Measurements from ENCODE around the gene RBM8A. TPM values are rescaled to one million over a fixed set of nuclear protein-coding genes. Genes with fewer than 3 reads are reported as not detected.

RBM8A gene
- total and polyA plus RNA-seq, 2 donors (not counting 1 experiment from before 2014, with no cell fraction given) = 137 to 169 TPM

DNA sequence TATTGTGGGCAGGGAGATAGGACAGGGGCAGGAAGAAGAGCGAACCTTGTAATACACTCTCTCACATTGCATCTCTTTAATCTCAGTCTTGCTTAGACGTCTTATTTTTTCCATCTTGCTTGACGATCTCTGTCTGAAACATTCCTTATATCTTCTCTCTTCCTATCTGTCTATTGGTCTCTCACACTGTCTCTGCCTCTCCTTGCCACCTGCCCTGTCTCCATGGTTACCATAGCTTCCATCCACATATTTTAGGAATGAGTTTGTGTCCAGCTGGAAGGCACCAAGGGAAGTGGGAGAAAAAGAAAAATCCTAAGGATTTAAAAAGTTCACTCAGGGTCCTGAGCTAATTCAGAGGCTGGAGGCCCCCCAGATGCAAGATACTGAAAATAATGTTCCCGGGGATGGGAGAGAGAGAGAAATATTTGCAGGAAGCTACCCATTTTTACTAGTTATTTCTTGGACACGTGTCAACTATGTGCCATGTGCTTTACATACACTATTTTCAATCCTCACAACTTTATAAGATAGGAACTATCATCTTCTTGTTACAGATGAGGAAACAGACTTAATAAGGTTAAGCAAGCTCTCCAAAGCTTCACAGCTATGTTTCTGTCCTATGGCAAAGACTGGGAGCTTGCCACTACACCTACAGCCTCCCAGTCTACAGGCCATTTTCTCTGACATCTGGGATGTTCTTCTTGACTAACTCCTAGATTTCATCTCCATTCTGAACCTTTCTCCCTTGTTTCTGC lies 36.2 kb upstream of the RBM8A start:
- Histone ChIP-seq H2AFZ (ENCODE audit: insufficient read depth, low read depth, low read length, poor library complexity, severe bottlenecking) (peak overlapping the region; percentile 89), H3K27me3 (replicated peaks in 1 of 4; ENCODE audit: control extremely low read depth in 1 of 4, control insufficient read depth in 3 of 4, insufficient read depth in 4 of 4, low read length in 3 of 4) (no peaks in the 10 kb centered on the region), H3K4me3 (ENCODE audit: control extremely low read depth in 1 of 5, extremely low read depth in 1 of 5, insufficient read depth in 1 of 5, low read depth in 2 of 5, low read length in 4 of 5) (peak overlapping the region; percentile 61 to 91 (median 87)), H3K4me1 (ENCODE audit: control insufficient read depth in 2 of 2, insufficient read depth in 2 of 2, low read length in 2 of 2) (peaks cover 40 to 61% of the 10 kb centered on the region in 2 donors), H3K4me2 (replicated peaks; ENCODE audit: low read depth, low read length, poor library complexity, severe bottlenecking) (peak overlapping the region; percentile 89), H4K20me1 (ENCODE audit: control insufficient read depth, insufficient read depth, low read length, poor library complexity, severe bottlenecking) (no peaks in the 10 kb centered on the region), H3K27ac (ENCODE audit: low read length in 2 of 2) (peak overlapping the region; percentile 59 to 85), H3K9me3 (ENCODE audit: control extremely low read depth in 1 of 3, control insufficient read depth in 2 of 3, insufficient read depth in 1 of 3, low read length in 2 of 3) (peaks cover 0 to 7% (median 6%) of the 10 kb centered on the region in 3 donors), H3K36me3 (replicated peaks in 1 of 2; ENCODE audit: control extremely low read depth in 1 of 2, control insufficient read depth in 1 of 2, extremely low read depth in 1 of 2, insufficient read depth in 2 of 2, low read length in 1 of 2) (peaks cover 0 to 2% of the 10 kb centered on the region in 2 experiments), H3K9ac (ENCODE audit: low read length) (peak overlapping the region; percentile 77), H3K79me2 (ENCODE audit: control insufficient read depth, insufficient read depth, low read length) (peaks cover 62% of the 10 kb centered on the region)
- DNase-seq (no peak), ATAC-seq (ENCODE audit: low read depth) (no peak)
- peak overlapping the region; percentile 95 for H3K4me3 Mint-ChIP-seq
- ChIA-PET CTCF (interaction anchor here (0.6 to 5.6 kb wide), 13 partner anchors 10 to 105 kb away, joined by 3 to 82 read pairs (median 7); partner anchors contain the start of genes ITGA10, PIAS3 and RBM8A), POLR2A (interaction anchor here (1.1 to 3.5 kb wide), 9 partner anchors 10 to 104 kb away, joined by 3 to 43 read pairs (median 7); partner anchors contain the start of genes PEX11B, PIAS3 and RBM8A)
- peak overlapping the region; percentile 97 for H3K27ac Mint-ChIP-seq
- WGBS (ENCODE audit: insufficient coverage) = 58% methylated on average over 2 of the region's 5 CpGs
- intact Hi-C loops (cut with micrococcal nuclease) = loop anchor here (1.0 kb wide), 4 partner anchors 7 to 45 kb away; partner anchors contain the start of genes PEX11B and RBM8A
- no peaks in the 10 kb centered on the region for H3K9me3 Mint-ChIP-seq (ENCODE audit: insufficient read depth)
- H3K27me3 Mint-ChIP-seq = no peaks in the 10 kb centered on the region
- no peak for TF ChIP-seq EZH2 (IDR thresholded peaks at IDR 0.05; ENCODE audit: borderline replicate concordance, insufficient read depth, low read depth, low read length, poor library complexity, severe bottlenecking)
- TF ChIP-seq, protein P1, sequence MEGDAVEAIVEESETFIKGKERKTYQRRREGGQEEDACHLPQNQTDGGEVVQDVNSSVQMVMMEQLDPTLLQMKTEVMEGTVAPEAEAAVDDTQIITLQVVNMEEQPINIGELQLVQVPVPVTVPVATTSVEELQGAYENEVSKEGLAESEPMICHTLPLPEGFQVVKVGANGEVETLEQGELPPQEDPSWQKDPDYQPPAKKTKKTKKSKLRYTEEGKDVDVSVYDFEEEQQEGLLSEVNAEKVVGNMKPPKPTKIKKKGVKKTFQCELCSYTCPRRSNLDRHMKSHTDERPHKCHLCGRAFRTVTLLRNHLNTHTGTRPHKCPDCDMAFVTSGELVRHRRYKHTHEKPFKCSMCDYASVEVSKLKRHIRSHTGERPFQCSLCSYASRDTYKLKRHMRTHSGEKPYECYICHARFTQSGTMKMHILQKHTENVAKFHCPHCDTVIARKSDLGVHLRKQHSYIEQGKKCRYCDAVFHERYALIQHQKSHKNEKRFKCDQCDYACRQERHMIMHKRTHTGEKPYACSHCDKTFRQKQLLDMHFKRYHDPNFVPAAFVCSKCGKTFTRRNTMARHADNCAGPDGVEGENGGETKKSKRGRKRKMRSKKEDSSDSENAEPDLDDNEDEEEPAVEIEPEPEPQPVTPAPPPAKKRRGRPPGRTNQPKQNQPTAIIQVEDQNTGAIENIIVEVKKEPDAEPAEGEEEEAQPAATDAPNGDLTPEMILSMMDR (IDR thresholded peaks at IDR 0.05) = no peak
- H3K4me1 Mint-ChIP-seq = peaks cover 68% of the 10 kb centered on the region
